Sigmoid colon (tissue), 7 donors: ENCODE data around the gene RIT2. TPM values are rescaled to one million over a fixed set of nuclear protein-coding genes. Genes with fewer than 3 reads are reported as not detected.

Experiments
- DNase-seq: peaks from one replicate; pipeline ENCODE4 v3.0.0-alpha.2; 2019
- H3K27ac ChIP-seq, 4 donors: fragments of 200-600 bp; sonication (generic); one replicate each; pipeline ENCODE4 v1.5.1; 2016 to 2019; ENCODE audit warnings: mild to moderate bottlenecking in 1 of 4
- H3K27me3 ChIP-seq, 3 donors: fragments of 200-600 bp; sonication (generic); one replicate each; pipeline ENCODE4 v1.5.1; 2019; ENCODE audit warnings: mild to moderate bottlenecking in 1 of 3
- H3K36me3 ChIP-seq, 4 donors: fragments of 200-600 bp; sonication (generic); one replicate each; pipeline ENCODE4 v1.5.1; 2016 to 2019
- H3K4me1 ChIP-seq, 4 donors: fragments of 200-600 bp; sonication (generic); one replicate each; pipeline ENCODE4 v1.5.1; 2017 to 2019
- H3K4me3 ChIP-seq, 4 donors: fragments of 200-600 bp; sonication (generic); one replicate each; pipeline ENCODE4 v1.5.1; 2017 to 2019; ENCODE audit warnings: mild to moderate bottlenecking in 2 of 4, moderate library complexity in 1 of 4
- H3K9me3 ChIP-seq, 4 donors: fragments of 200-600 bp in 3 of 4; sonication (generic) in 3 of 4; one replicate each; pipeline versions ENCODE4 v1.5.1 to v1.6.1; 2013 to 2019
- EP300 ChIP-seq, 4 donors: sonication (generic); formaldehyde crosslinking; IDR thresholded peaks; one replicate each; pipeline ENCODE4 v1.6.1; 2017; ENCODE audit warnings: antibody characterized with exemption in 4 of 4
- POLR2A ChIP-seq, 2 donors: fragments of 450-650 bp; IDR thresholded peaks; one replicate each; pipeline ENCODE4 v1.6.1; 2016; ENCODE audit warnings: antibody characterized with exemption in 2 of 2, mild to moderate bottlenecking in 2 of 2, moderate library complexity in 2 of 2
- POLR2AphosphoS5 ChIP-seq, 4 donors: sonication (generic); formaldehyde crosslinking; IDR thresholded peaks; one replicate each; pipeline ENCODE4 v1.6.1; 2017; ENCODE audit warnings: antibody characterized with exemption in 4 of 4
- WGBS, 2 donors: extraction: QIAGEN DNeasy Blood & Tissue Kit; methylation state at CpG; one replicate each; pipeline ENCODE4 v1.1.7; 2013; 5-methylcytosine and 5-hydroxymethylcytosine counted together
- intact Hi-C: fragments of 100-400 bp; cut with DNase I; formaldehyde crosslinking; loops from one replicate; pipeline ENCODE4 v1.15.1; 2023
- polyA plus RNA-seq, 3 donors: library from polyadenylated mRNA; stranded (reverse); fragments of 200-250 nt; gene quantifications; one replicate each; pipeline ENCODE4 v1.2.3, GENCODE V29; 2013
- total RNA-seq, 4 donors: library from RNA; depleted of rRNA; stranded (reverse); fragments of >200 nt; gene quantifications; one replicate each; pipeline ENCODE4 v1.1.0, GENCODE V29; 2016
- TF ChIP-seq, protein P1 (sequence below), 4 experiments: fragments of 450-650 bp in 3 of 4; fragments of 200-600 bp in 1 of 4; IDR thresholded peaks; one replicate each; pipeline ENCODE4 v1.5.1; 2016 to 2019; ENCODE audit warnings: antibody characterized with exemption in 4 of 4, mild to moderate bottlenecking in 3 of 4, moderate library complexity in 2 of 4
- donor health status: healthy with polysubstance abuse.
- donor health status: Bipolar disorder and iron deficiency.
- donor health status: healthy.

Gene RIT2
- total and polyA plus RNA-seq, 7 donors: 0.17 to 1.8 TPM; not detected in 5

- Histone ChIP-seq H3K4me1 (no peaks in the 10 kb centered on the region), H3K36me3 (no peaks in the 10 kb centered on the region), H3K4me3 (no peak overlapping the region), H3K27me3 (no peaks in the 10 kb centered on the region), H3K27ac (no peak overlapping the region), H3K9me3 (no peaks in the 10 kb centered on the region)
- WGBS, 2 donors: 78 to 85% methylated on average over 3 of the region's 3 CpGs
- DNase-seq: no peak
- TF ChIP-seq POLR2AphosphoS5 (IDR thresholded peaks at IDR 0.05) (no peak), POLR2A (IDR thresholded peaks at IDR 0.05) (no peak), EP300 (IDR thresholded peaks at IDR 0.05) (no peak)
- TF ChIP-seq, protein P1, sequence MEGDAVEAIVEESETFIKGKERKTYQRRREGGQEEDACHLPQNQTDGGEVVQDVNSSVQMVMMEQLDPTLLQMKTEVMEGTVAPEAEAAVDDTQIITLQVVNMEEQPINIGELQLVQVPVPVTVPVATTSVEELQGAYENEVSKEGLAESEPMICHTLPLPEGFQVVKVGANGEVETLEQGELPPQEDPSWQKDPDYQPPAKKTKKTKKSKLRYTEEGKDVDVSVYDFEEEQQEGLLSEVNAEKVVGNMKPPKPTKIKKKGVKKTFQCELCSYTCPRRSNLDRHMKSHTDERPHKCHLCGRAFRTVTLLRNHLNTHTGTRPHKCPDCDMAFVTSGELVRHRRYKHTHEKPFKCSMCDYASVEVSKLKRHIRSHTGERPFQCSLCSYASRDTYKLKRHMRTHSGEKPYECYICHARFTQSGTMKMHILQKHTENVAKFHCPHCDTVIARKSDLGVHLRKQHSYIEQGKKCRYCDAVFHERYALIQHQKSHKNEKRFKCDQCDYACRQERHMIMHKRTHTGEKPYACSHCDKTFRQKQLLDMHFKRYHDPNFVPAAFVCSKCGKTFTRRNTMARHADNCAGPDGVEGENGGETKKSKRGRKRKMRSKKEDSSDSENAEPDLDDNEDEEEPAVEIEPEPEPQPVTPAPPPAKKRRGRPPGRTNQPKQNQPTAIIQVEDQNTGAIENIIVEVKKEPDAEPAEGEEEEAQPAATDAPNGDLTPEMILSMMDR (IDR thresholded peaks at IDR 0.05): no peak
- intact Hi-C loops: no loop called here
These were observed 359.3 kb downstream of the RIT2 start for GRCh38 chr18:42756214-42756613.

- H3K9me3 ChIP-seq: no peaks in the 10 kb centered on the region
- no peak overlapping the region for H3K27ac ChIP-seq
- H3K4me3 ChIP-seq: no peak overlapping the region
- 85 to 86% methylated on average over 4 of the region's 4 CpGs for WGBS, 2 donors
- H3K4me1 ChIP-seq: no peaks in the 10 kb centered on the region
- no peak for TF ChIP-seq POLR2AphosphoS5 (IDR thresholded peaks at IDR 0.05)
- TF ChIP-seq POLR2A (IDR thresholded peaks at IDR 0.05): no peak
- TF ChIP-seq, protein P1 (IDR thresholded peaks at IDR 0.05): no peak
- TF ChIP-seq EP300 (IDR thresholded peaks at IDR 0.05): no peak
- DNase-seq: no peak
- no peaks in the 10 kb centered on the region for H3K27me3 ChIP-seq
- intact Hi-C loops: no loop called here
- no peaks in the 10 kb centered on the region for H3K36me3 ChIP-seq
These were observed 362.6 kb downstream of the RIT2 start for GRCh38 chr18:42752916-42753315.

DNA sequence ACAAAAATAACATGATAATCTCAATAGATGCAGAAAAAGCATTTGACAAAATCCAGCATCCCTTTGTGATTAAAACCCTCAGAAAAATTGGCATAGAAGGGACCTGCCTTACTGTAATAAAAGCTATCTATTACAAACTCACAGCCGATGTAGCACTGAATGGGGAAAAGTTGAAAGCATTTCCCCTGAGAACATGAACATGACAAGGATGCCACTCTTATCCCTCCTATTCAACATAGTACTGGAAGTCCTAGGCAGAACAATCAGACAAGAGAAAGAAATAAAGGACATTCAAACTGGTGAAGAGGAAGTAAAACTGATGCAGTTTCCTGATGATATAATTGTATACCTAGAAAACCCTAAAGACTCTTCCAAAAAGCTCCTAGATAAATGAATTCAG lies 368.7 kb downstream of the RIT2 start:
- intact Hi-C loops: no loop called here
- TF ChIP-seq EP300 (IDR thresholded peaks at IDR 0.05): no peak
- TF ChIP-seq POLR2A (IDR thresholded peaks at IDR 0.05): no peak
- TF ChIP-seq, protein P1 (IDR thresholded peaks at IDR 0.05): no peak
- no peak for TF ChIP-seq POLR2AphosphoS5 (IDR thresholded peaks at IDR 0.05)
- Histone ChIP-seq H3K27ac (no peak overlapping the region), H3K4me1 (no peaks in the 10 kb centered on the region), H3K9me3 (no peaks in the 10 kb centered on the region), H3K27me3 (no peaks in the 10 kb centered on the region), H3K36me3 (no peaks in the 10 kb centered on the region), H3K4me3 (no peak overlapping the region)
- 82 to 83% methylated on average over 1 of the region's 1 CpG for WGBS, 2 donors
- no peak for DNase-seq

GRCh38 chr18:42745931-42746330 lies 369.6 kb downstream of the RIT2 start:
- Histone ChIP-seq H3K4me3 (no peak overlapping the region), H3K36me3 (no peaks in the 10 kb centered on the region), H3K9me3 (no peaks in the 10 kb centered on the region), H3K27ac (no peak overlapping the region), H3K4me1 (no peaks in the 10 kb centered on the region), H3K27me3 (no peaks in the 10 kb centered on the region)
- TF ChIP-seq, protein P1 (IDR thresholded peaks at IDR 0.05): no peak
- TF ChIP-seq POLR2A (IDR thresholded peaks at IDR 0.05) (no peak), EP300 (IDR thresholded peaks at IDR 0.05) (no peak), POLR2AphosphoS5 (IDR thresholded peaks at IDR 0.05) (no peak)
- intact Hi-C loops: no loop called here
- DNase-seq: no peak

DNA sequence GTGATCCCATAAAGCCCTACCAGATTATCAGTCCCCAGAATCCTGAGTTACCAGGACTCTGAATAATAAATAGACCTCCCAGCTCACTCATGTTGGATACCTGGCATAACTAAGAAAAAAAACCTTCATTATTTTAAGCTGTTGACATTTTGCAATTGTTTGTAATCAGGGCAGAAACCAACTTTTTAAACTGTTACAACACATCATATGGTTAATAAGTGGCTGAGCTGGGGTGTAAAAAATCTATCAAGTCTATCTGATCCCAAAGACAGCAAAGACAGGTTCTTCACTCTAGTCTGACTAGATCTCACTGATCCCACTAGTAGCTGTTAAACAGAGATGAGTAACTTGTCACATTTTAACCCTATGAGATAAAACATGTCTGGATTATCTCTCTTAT lies 370.3 kb downstream of the RIT2 start:
- no peak for TF ChIP-seq EP300 (IDR thresholded peaks at IDR 0.05)
- TF ChIP-seq POLR2AphosphoS5 (IDR thresholded peaks at IDR 0.05): no peak
- TF ChIP-seq POLR2A (IDR thresholded peaks at IDR 0.05): no peak
- TF ChIP-seq, protein P1 (IDR thresholded peaks at IDR 0.05): no peak
- intact Hi-C loops: no loop called here
- Histone ChIP-seq H3K4me1 (no peaks in the 10 kb centered on the region), H3K36me3 (no peaks in the 10 kb centered on the region), H3K4me3 (no peak overlapping the region), H3K27me3 (no peaks in the 10 kb centered on the region), H3K9me3 (no peaks in the 10 kb centered on the region), H3K27ac (no peak overlapping the region)
- no peak for DNase-seq
